GM23338 (cell line): ENCODE measurements around the gene CST1. TPM values are rescaled to one million over a fixed set of nuclear protein-coding genes. Genes with fewer than 3 reads are reported as not detected.

Source experiments
- ATAC-seq: fragments of 200-7000 bp; cut with Tn5 transposase; 3 replicates; pipeline ENCODE4 v1.9.1; 2020
- DNase-seq: peaks from one replicate; pipeline ENCODE4 v3.0.0-alpha.2; 2015; ENCODE audit warnings: low spot score
- H2AFZ ChIP-seq: fragments of 200-600 bp; sonication (generic); 2 replicates; pipeline ENCODE4 v1.8.0; 2016; ENCODE audit warnings: antibody characterized with exemption, mild to moderate bottlenecking, moderate library complexity
- H3F3A ChIP-seq: fragments of 200-600 bp; sonication (generic); replicated peaks from 2 replicates; pipeline ENCODE4 v1.8.0; 2017; ENCODE audit warnings: antibody characterized with exemption, mixed run types, low read depth
- H3K27ac ChIP-seq: fragments of 200-600 bp; sonication (generic); 2 replicates; pipeline ENCODE4 v1.6.1; 2016; ENCODE audit warnings: low read depth
- H3K27me3 ChIP-seq: fragments of 200-600 bp; sonication (generic); 2 replicates; pipeline ENCODE4 v1.8.0; 2016; ENCODE audit warnings: mild to moderate bottlenecking, mixed run types, moderate library complexity; ENCODE audit not compliant: insufficient read depth
- H3K36me3 ChIP-seq: fragments of 200-600 bp; sonication (generic); 2 replicates; pipeline ENCODE4 v1.8.0; 2016; ENCODE audit warnings: mild to moderate bottlenecking; ENCODE audit not compliant: insufficient read depth
- H3K4me1 ChIP-seq: fragments of 200-600 bp; sonication (generic); 2 replicates; pipeline ENCODE4 v1.8.0; 2016; ENCODE audit warnings: mild to moderate bottlenecking, moderate library complexity; ENCODE audit not compliant: insufficient read depth
- H3K4me2 ChIP-seq: fragments of 200-600 bp; sonication (generic); 2 replicates; pipeline ENCODE4 v1.7.1; 2017; ENCODE audit warnings: mixed run types
- H3K4me3 ChIP-seq: fragments of 200-600 bp; sonication (generic); 2 replicates; pipeline ENCODE4 v1.6.1; 2016; ENCODE audit warnings: mixed run types
- H3K79me2 ChIP-seq: fragments of 200-600 bp; sonication (generic); replicated peaks from 2 replicates; pipeline ENCODE4 v1.8.0; 2017; ENCODE audit warnings: mild to moderate bottlenecking; ENCODE audit not compliant: insufficient read depth
- H3K9me2 ChIP-seq: fragments of 200-600 bp; sonication (generic); 2 replicates; pipeline ENCODE4 v1.8.0; 2017; ENCODE audit not compliant: insufficient read depth
- H4K20me1 ChIP-seq: fragments of 200-600 bp; sonication (generic); replicated peaks from 2 replicates; pipeline ENCODE4 v1.8.0; 2017; ENCODE audit warnings: mild to moderate bottlenecking; ENCODE audit not compliant: insufficient read depth
- H3K27ac Mint-ChIP-seq: 2 replicates; pipeline ENCODE4 v1.8.0; 2020; ENCODE audit warnings: inconsistent platforms, mild to moderate bottlenecking, moderate library complexity, mixed read lengths
- H3K27me3 Mint-ChIP-seq: 3 replicates; pipeline ENCODE4 v1.8.0; 2022; ENCODE audit warnings: low read depth, mild to moderate bottlenecking, moderate library complexity, mixed read lengths, inconsistent platforms; ENCODE audit not compliant: insufficient read depth, poor library complexity
- H3K36me3 Mint-ChIP-seq: 3 replicates; pipeline ENCODE4 v1.8.0; 2021; ENCODE audit warnings: low read depth, mild to moderate bottlenecking, inconsistent platforms, moderate library complexity, mixed read lengths
- H3K4me1 Mint-ChIP-seq: 3 replicates; pipeline ENCODE4 v1.8.0; 2020; ENCODE audit warnings: mild to moderate bottlenecking, inconsistent platforms, mixed read lengths
- H3K4me3 Mint-ChIP-seq: 3 replicates; pipeline ENCODE4 v1.8.0; 2021; ENCODE audit warnings: moderate library complexity, mild to moderate bottlenecking, inconsistent platforms, mixed read lengths
- H3K9me3 Mint-ChIP-seq: 3 replicates; pipeline ENCODE4 v1.8.0; 2020; ENCODE audit warnings: moderate library complexity, mild to moderate bottlenecking, inconsistent platforms, mixed read lengths
- CREB1 ChIP-seq: fragments of 250-450 bp; sonication (Bioruptor Pico); IDR thresholded peaks from 2 replicates; pipeline ENCODE4 v1.5.0; 2020; ENCODE audit warnings: low read depth, mild to moderate bottlenecking, moderate library complexity
- CTCF ChIP-seq, 2 experiments: fragments of 200-600 bp in 1 of 2; sonication (generic) in 1 of 2; conservative IDR thresholded peaks; 2 replicates each; pipeline versions ENCODE4 v1.5.1 to v1.6.1; 2016 to 2017; ENCODE audit warnings: antibody characterized with exemption in 2 of 2, low read depth in 2 of 2, mild to moderate bottlenecking in 2 of 2, moderate library complexity in 1 of 2
- ETS1 ChIP-seq: IDR thresholded peaks from 2 replicates; pipeline ENCODE4 v1.6.1; 2016; ENCODE audit warnings: antibody characterized with exemption
- EZH2phosphoT487 ChIP-seq: fragments of 200-600 bp; sonication (generic); IDR thresholded peaks from one replicate; pipeline ENCODE4 v1.8.1; 2018; ENCODE audit warnings: antibody characterized with exemption; ENCODE audit not compliant: unreplicated experiment
- JUNB ChIP-seq: IDR thresholded peaks from one replicate; pipeline ENCODE4 v1.6.1; 2016; ENCODE audit warnings: antibody characterized with exemption; ENCODE audit not compliant: unreplicated experiment
- NANOG ChIP-seq: IDR thresholded peaks from 2 replicates; pipeline ENCODE4 v1.6.1; 2016; ENCODE audit warnings: antibody characterized with exemption, borderline replicate concordance
- POLR2AphosphoS5 ChIP-seq: IDR thresholded peaks from 2 replicates; pipeline ENCODE4 v1.6.1; 2016; ENCODE audit warnings: antibody characterized with exemption, low read depth
- REST ChIP-seq: IDR thresholded peaks from one replicate; pipeline ENCODE4 v1.6.1; 2018; ENCODE audit warnings: antibody characterized with exemption; ENCODE audit not compliant: unreplicated experiment
- STAT1 ChIP-seq: IDR thresholded peaks from one replicate; pipeline ENCODE4 v1.6.1; 2016; ENCODE audit warnings: antibody characterized with exemption; ENCODE audit not compliant: unreplicated experiment
- ZNF114 ChIP-seq: fragments of 250-450 bp; sonication (Bioruptor Pico); IDR thresholded peaks from 2 replicates; pipeline ENCODE4 v1.5.0; 2020; ENCODE audit warnings: mild to moderate bottlenecking, moderate library complexity
- ZNF331 ChIP-seq: fragments of 250-450 bp; sonication (Bioruptor Pico); IDR thresholded peaks from 2 replicates; pipeline ENCODE4 v1.5.0; 2020; ENCODE audit warnings: low read depth, mild to moderate bottlenecking, moderate library complexity
- ZNF462 ChIP-seq: fragments of 250-450 bp; sonication (Bioruptor Pico); IDR thresholded peaks from 2 replicates; pipeline ENCODE4 v1.5.0; 2020; ENCODE audit warnings: mild to moderate bottlenecking, moderate library complexity
- polyA plus RNA-seq: library from polyadenylated mRNA; unstranded; fragments of >200 nt; fragmentation: Nextera tagmentation; extraction: Ambion mirVana; gene quantifications from 2 replicates; pipeline ENCODE4 v1.2.1, GENCODE V29; 2016
- total RNA-seq: library from RNA; depleted of rRNA; stranded (reverse); fragments of >200 nt; shearing (Covaris generic); gene quantifications from 2 replicates; pipeline ENCODE4 v1.2.3, GENCODE V29; 2014

Gene CST1
- total and polyA plus RNA-seq, 2 experiments from 2014 or later = 1.8 to 4.9 TPM

- no peaks in the 10 kb centered on the region for H3K27me3 Mint-ChIP-seq
- H3K36me3 Mint-ChIP-seq = no peaks in the 10 kb centered on the region
- peaks cover 4% of the 10 kb centered on the region; the same call in 1 of the 3 replicates for H3K4me1 Mint-ChIP-seq
- H3K4me3 Mint-ChIP-seq = no peak overlapping the region
- DNase-seq (no peak), ATAC-seq (no peak)
- TF ChIP-seq ZNF331 (CRISPR knock-in tag) = no peak
- TF ChIP-seq STAT1 = no peak
- TF ChIP-seq EZH2phosphoT487 = no peak
- no peak for TF ChIP-seq ZNF114 (CRISPR knock-in tag)
- TF ChIP-seq JUNB = no peak
- no peak for TF ChIP-seq CREB1 (CRISPR knock-in tag)
- no peak for TF ChIP-seq REST
- no peak for TF ChIP-seq NANOG
- TF ChIP-seq POLR2AphosphoS5 = no peak
- no peak for TF ChIP-seq CTCF (conservative IDR thresholded peaks at IDR 0.05; ENCODE audit: low read depth in 2 of 2)
- TF ChIP-seq ZNF462 (CRISPR knock-in tag) = no peak
- TF ChIP-seq ETS1 = no peak
- Histone ChIP-seq H3K27me3 (no peaks in the 10 kb centered on the region), H3K27ac (no peak overlapping the region), H3K4me2 (no peak overlapping the region), H3K4me1 (no peaks in the 10 kb centered on the region), H4K20me1 (no peaks in the 10 kb centered on the region), H2AFZ (no peak overlapping the region), H3K4me3 (no peak overlapping the region), H3K36me3 (no peaks in the 10 kb centered on the region), H3F3A (no peaks in the 10 kb centered on the region), H3K79me2 (no peaks in the 10 kb centered on the region), H3K9me2 (peaks cover 6% of the 10 kb centered on the region)
- no peaks in the 10 kb centered on the region; the same call in 2 of the 3 replicates for H3K9me3 Mint-ChIP-seq
- no peak overlapping the region for H3K27ac Mint-ChIP-seq
These were observed 44.1 kb upstream of the CST1 start for GRCh38 chr20:23794841-23795240.
